Activated CD4-positive, alpha-beta T cell treated with anti-CD3 and anti-CD28 coated beads, Interleukin-2, amount 50 U/mL, for 24 hours (primary cell): ENCODE data around the gene RAB8A.

Source experiments
- DNase-seq, 2 donors: peaks; one replicate each; pipeline ENCODE4 v3.0.0-alpha.2; 2020; ENCODE audit warnings: low read depth in 1 of 2, low spot score in 1 of 2

The RAB8A gene

DNA sequence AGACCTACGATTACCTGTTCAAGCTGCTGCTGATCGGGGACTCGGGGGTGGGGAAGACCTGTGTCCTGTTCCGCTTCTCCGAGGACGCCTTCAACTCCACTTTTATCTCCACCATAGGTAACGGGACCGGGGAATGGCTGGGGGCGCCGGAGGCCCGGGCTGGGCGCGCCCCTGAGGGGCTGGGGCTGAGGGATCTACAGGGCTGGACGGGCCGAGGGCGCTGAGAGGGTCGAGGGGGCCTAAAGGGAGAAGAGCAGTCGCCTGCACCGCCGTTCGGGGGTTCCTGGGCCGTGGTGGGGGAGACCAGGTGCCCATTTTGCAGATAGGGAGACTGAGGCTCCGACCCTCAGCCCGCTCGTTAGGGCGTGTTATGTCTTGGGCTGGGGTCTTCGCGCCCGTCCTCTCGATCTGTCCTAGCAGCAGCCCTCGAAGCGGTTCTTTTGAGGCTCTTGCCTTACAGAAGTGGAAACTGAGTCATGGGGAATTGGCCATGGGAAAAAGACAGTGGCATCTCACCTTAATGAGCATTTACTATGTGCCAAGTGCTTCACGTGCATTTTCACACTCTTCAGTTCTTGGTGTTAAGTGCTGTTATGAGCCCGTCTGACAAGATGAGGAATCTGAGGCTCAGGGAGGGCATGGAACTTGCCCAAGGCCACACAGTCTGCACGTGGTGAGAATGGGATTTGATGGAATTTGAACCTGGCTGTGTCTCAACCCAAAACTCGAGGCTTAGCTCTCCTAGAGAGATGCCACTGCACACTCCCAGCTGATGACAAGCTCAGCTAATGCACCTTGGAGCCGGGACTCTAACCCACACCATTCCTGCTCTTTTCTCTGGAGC lies 442 bp downstream of the RAB8A start:
- no peak for DNase-seq

DNA sequence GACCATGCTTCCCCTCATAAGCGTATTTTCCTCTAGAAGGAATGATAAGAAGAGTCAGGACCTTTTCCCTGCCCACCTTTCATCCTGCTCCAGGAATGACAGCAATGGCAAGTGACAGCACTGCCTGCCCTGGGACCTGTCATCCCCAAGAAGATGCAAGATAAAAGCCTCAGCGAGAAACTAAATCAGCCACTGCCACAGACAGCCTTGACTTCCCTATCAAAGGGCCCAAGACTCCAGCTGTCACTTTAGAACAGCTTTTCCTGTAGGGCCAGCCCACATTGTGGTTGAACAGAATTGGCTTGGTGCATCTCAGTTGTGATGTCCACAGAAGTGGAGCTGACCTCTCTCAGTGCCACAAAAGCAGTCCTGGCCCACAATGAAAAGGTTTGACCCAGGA lies 1.1 kb downstream of the RAB8A start:
- DNase-seq, result no peak

DNA sequence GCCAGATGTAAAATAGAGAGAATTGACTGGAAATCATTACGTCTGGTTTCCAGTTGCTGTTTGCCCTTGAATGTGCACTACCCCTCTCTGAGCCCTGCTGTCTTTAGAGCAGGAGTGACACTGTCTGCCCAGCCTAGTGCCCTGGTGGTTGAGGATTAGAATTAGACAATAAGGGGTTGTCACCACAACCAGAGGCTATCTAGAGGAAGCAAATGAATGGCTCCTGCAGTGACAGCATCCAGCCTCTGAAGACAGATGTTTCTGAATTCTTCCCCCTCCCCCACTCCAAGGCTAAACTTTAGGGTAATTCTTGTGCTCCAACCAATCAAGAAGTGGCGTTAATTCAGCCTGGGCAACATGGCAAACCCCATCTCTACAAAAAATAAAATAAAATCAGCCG lies 2.0 kb downstream of the RAB8A start:
- DNase-seq, result no peak

DNA sequence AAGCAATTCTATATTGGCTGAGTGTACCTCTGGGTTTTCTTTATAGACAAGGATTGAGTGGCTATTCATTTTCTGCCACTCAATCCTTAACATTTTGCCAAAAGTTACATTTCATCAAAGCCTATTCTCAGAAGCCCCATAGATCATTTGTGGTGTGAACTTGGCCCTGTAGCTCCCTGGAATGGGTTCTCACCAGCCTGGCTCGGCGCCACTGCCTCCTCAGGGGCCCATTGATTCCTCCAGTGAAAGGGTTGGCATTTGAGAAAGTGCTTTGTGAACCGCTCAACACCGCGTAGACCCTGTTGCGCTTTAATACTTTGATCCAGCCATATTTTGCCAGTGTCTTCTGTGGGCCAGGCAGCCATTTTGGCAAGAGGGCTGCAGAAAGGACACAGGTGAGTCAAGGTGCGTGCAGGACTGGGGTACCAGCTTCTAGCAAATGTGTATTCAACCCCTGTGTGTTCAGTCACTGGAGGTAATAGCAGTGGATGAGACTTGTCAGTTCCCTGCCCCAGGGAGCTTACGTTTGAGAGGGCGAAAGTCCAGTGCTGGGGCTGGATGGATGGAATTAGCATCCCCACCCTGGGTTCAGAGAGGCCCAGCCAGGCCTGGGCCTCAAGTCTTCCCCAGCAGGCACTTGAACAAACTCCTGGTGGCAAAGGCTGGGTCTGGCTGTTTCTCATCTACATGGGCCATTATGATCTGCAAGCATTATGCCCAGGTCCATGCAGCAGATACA lies 3.8 kb downstream of the RAB8A start:
- DNase-seq, result no peak

DNA sequence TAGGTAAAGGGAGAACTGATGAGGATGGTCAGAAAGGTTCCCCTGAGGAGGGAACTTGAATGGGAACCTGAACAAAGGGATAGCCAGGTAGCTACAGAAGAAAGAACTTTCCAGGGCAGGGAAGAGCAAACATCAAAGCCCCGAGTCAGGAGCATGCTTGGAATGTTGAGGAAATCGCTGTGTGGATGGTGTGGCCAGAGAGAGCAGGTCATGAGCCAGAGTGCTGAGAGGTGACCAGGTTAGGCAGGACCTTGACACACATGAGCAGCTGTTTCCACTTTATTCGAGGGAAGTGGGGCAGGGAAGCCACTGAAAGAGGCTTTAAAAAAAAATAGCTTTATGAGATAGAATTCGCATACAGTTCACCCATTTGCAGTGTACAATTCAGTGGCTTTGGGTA lies 4.4 kb downstream of the RAB8A start:
- DNase-seq, result no peak

DNA sequence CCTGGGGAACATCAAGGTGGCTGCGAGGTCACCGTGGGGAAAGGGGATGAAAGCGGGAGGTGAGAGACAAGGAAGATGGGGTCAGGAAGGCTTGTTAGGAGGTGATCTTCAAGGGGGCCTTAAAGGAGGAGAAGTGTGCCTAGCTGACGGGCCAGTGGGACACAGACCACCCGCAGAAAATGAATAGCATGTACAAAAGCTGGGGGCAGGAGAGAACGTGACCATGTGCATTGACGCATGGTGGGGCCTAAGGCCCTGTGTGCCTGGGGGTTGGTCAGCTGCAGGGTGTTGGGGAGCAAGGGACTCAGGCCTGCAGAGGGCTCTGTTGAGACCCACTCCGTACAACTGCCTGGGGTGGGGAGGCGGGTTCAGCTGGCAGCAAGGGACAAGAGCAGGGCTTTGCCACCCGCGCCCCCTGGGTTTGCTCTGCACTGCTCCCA lies 5.9 kb downstream of the RAB8A start:
- no peak for DNase-seq

DNA sequence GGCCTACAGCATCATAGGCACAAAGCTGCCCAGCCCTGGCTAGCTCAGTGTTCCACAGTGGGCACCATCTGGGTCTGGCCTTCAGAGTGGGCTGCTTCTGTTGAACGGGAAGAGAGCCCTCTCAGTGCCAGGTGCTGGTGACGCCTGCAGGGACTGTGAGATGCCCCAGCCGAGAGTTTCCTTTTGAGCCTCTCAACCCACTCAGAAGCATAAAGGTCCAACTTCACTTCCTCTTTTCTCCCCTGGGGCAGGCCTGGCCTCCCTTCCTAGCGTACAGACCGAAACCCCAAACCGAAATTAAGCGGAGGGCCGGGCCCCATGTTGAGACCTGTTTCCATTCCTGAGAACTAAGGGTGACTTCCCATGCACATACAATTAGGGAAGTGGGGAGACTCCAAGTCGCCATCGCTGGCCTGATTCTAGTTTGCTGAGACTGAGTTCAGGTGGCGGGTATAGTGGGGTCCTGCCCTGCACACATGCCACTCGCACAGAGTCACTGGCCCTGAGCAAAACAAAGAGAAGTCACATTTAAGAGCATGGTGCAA lies 6.9 kb downstream of the RAB8A start:
- peak in 1 of 2 donors; percentile 34 for DNase-seq

DNA sequence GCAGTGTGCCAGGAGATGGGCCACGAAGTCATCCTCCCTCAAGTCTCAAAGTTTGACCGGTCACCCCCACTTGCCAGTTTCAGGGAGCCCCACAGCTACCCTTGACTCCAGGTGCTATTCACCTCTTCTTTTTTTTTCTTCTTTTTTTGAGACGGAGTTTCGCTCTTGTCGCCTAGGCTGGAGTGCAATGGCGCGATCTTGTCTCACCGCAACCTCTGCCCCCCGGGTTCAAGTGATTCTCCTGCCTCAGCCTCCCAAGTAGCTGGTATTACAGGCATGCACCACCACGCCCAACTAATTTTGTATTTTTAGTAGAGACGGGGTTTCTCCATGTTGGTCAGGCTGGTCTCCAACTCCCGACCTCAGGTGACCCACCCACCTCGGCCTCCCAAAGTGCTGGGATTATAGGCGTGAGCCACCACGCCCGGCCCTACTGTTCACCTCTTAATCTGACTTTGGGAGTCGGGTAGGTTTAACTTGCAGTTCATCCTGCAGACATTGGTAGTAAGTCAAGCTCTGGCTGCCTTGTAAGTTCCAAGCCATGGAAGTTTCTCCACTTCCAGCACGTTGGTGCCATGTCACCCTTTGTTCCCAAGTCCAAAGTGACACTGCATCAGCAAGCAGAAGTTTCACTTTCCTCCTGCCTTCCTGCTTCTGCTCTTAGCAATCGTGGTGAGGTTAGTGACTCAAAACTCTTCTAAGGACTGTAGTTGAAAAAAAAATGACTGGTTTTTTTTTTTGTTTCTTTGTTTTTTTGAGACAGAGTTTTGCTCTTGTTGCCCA lies 7.6 kb downstream of the RAB8A start:
- peak in 1 of 2 donors; percentile 28 for DNase-seq

DNA sequence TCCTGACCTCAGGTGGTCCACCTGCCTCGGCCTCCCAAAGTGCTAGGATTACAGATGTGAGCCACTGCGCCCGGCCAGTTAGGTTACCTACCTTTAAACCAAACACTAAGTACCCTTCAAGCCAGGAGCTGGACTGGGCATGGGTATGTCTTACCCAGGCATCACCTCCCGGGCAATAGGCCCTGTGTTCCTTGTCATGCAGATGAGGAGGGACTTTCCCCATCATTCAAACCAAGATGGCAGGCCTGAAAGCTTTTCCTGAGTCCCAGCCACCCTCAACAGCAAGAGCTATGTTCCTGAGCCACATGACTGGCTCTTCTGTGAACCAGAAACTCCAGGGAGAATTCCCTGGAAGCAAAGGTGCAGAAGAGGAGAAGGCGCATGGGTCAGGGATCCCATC lies 9.5 kb downstream of the RAB8A start:
- no peak for DNase-seq

DNA sequence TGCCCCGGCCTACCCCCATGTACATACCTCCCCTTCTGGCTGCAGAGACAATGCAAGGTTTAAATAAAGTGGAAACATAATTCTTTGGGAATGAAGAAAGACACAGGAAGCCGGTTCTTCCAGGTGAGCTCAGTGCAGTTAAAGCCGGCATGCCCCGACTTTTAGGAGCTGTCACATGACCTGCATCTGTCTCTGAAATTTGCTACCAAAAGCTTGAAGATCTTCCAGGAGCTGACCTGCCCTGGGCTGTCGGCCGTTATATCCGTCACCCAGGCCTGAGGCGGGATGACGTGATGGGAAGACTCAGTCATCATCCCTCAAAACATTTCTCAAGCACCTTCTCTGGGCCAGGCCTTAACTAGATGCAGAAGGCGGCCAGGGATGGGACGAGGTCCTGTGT lies 10.3 kb downstream of the RAB8A start:
- DNase-seq, result no peak

DNA sequence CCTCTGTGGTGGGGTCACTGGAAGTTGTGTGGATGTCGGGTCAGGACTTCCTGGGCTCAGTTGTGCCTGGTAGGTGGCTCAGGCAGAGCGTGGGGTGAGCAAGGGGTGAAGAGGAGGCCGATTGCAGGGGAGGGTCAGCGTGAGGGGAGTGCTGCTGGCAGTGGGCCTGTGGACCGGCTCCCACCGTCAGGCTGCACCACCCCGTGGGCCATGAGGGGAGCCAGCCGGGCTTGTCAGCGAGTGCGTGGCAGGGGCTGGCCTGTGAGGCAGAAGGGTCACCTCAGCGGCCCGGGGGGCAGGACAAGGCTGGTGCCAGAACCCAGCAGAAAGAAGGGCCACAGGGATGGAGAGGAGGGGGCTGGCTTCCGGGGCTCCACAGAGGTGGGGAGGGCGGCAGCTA lies 13.3 kb downstream of the RAB8A start:
- no peak for DNase-seq

DNA sequence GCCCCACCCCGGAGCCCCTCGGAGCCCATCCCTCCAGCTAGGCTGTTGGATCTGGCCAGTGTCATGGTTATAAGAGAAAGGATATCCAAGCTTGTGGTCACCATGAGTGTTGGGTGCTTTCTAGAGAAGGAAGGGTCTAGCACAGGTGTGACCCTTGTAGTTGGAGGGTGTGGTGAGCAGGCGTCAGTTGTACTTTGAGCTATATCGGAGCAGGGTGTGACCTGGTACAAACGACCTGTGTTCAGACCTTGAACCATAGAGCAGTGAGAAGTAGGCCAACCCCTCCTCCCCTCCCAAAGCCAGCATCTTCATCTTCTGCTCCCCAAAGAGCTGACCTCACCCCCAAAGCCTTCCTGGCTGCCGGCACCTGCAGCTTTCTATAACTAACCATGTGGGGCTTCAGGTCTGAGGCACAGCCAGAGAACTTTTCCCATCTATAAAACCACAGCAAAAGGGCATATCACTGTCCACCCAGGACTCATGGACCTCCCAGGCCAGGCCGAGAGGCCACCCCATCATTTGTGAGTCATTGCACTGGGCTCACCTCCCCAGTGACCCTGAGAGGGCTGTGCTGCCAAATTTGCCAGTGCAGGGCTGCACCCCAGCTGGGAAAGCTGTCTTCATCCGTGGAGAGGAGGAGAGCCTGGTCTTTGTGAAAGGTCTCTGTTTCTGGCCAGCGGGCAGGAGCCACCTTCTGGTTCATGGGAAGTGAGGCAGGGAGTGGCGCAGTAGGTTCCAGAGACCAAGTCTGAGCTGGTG lies 14.2 kb downstream of the RAB8A start:
- no peak for DNase-seq

DNA sequence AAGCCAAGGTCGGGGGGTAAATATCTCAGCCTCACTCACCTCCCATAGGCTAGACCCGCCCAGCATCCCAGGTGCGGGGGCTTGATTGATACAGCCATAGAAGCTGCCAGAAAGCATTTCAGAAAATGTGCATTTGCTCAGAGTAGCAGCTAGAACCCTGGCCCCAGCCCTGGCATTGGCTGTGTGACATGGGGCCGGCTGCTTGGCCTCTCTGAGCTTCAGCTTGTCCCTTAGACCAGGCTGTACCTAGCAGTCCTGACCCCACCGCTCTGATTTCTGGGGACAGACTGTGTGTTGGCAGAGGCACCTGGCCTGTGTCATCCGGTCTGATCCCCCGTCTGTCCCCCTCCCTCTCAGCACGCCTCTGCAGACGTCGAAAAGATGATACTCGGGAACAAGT lies 15.4 kb downstream of the RAB8A start:
- no peak for DNase-seq

DNA sequence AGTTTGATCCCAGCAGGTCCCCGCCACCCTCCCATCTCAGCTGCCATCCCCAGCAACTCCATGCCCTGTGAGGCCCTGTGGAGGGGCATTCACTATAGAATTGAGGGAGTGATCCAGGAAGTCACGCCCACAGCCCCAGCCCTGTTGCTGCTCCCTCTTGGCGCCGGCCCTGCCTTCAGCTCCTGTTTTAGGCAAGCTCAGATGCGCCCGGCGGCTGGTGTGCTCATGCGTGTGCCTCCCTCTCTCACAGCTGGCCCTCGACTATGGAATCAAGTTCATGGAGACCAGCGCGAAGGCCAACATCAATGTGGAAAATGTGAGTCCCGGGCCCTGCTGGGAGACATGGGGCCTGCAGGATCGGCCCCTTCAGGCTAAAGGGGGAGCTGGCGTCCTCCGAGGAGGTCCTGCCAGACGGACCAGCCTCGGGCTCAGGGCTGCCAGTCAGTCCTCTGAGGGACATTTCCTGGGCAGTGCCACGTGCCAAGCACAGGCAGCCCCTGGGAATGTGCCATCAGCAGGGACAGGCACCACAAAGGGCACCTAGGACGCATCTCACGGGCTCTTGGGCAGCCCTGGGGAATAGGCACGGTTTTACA lies 16.2 kb downstream of the RAB8A start:
- DNase-seq, result no peak

DNA sequence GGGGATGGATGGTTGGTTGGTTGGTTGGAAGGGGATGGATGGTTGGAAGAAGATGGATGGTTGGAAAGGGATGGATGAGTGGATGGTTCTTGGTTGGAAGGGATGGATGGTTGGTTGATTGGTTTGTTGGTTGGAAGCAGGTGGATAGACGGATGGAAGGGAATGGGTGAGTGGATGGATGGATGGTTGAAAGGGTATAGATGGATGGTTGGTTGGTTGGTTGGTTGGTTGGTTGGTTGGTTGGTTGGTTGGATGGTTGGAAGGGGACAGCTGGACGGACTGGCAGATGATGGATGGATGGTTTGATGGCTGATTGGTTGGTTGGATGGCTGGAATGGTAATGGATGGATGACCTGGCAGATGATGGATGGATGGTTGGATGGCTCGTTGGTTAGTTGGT lies 20.0 kb downstream of the RAB8A start:
- DNase-seq, result no peak

DNA sequence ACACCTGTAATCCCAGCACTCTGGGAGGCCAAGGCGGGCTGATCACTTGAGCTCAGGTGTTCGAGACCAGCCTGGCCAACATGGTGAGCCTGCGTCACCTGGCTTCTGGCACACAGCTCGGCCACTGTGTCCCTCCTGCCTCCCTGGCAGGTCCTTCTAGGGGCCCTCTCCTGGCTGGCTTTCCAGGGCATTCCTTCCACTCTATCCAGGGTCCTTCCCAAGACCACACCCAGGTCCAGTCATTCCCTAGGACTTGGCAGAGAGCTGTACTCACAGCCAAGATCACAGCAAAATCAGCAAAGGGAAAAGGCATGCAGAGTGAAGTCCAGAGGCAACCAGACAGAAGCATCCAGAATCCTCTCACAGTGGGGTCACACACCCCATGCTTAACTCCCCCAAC lies 22.1 kb downstream of the RAB8A start:
- DNase-seq, result no peak

DNA sequence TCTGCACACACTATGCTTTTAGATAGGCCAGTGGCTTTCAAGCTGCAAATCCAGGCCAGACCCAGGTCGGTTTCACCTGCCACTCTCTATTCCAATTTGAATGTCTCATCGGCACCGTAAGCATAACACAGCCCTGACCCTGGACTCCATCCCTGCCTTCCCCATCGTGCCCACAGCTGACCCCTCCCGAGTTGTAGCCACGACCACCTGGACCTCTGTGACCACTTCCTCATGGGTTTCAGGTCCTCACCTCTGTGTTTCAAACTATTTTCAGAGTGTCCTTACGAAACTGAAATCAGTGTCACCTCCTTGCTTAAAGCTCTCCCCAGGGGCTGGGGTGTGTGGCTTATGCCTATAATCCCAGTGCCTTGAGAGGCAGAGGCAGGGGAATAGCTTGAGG lies 22.8 kb downstream of the RAB8A start:
- no peak for DNase-seq

DNA sequence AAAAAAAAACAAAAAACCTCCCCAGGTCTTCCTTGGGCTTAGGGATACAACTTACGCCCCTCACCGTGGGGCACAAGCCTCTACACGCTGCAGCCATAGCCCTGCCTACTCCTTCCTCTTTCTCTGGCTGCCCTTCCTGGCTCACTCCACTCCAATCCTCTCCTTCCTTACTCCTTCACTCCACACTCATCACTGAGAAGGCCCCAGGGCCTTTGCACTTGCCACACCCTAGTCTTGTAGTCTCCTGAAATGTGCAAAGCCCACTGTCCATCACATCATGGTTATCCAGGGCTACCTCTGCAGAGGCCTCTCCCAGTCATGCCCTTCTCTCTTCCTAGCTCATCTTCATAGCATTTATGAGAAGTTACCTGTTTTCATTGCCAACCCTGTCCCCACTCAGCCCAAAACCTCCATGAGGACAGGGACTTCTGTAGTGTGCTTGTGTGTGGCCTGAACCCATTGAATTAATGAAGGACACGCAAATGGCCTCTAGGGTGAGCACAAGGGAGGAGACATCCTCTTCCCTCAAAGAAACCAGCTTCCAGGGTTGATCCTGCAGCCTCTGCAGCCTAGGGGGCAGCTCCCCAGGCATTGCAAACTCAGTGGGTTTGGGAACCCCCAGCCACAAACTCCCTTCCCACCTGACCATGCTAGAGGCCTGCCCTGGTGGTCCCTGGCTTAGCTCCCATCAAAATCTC lies 23.9 kb downstream of the RAB8A start:
- no peak for DNase-seq

DNA sequence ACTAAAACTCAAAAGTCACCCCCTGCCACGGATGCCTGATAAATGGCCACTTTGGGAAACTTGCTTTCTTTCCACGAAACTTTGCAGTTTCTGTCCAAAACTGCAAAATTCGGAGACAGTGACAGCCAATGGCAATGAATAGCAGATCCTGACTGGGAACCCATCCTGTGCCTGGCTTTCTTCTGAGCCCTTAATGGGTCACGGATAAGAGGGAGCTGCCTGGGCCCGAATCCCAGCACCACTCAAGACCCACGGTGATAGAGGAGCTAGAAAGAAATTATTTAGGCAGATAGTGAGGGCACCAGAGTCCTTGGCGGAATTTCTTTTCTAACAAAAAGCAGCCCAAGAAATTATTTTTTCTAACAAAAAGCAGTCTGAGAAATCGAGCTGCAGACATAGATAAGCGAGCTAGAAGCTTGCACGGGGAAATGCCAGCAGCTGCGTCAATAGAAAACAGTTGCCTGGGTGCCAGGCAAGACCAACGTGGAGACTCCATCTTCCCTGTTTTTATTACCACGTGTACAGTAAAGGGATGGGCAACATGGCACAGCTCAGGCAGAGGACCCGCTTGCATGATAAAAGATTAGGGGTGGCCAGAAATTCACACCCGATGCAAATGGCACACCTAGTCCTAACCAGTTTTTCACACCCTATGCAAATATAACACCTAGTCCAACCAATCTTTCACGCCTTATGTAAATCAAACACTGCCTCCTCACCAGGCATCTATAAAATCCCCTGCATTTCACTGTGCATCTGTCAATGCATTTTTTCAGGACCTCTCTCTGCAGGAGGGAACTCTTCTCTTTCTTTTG lies 24.7 kb downstream of the RAB8A start:
- no peak for DNase-seq
